ENCODE results near the gene CKS1B.
"Not testable (repeated sequence)": the region's sequence is repeated elsewhere in the genome, so short reads cannot be mapped to it uniquely, and the experiment has no call there.

CKS1B gene

GRCh38 chr1:154966111-154966510 lies 8.4 kb upstream of the CKS1B start:
- DNase-seq, result no peak

- no peak for DNase-seq
These were observed 7.0 kb upstream of the CKS1B start for GRCh38 chr1:154967331-154967950.

GRCh38 chr1:154968731-154969130 lies 5.8 kb upstream of the CKS1B start:
- DNase-seq, result no peak

GRCh38 chr1:154969246-154969645 lies 5.2 kb upstream of the CKS1B start:
- no peak for DNase-seq

GRCh38 chr1:154969860-154970452 lies 4.5 kb upstream of the CKS1B start:
- DNase-seq, result no peak

- no peak for DNase-seq
These were observed 3.7 kb upstream of the CKS1B start, which contains the start of gene SHC1 for GRCh38 chr1:154970631-154971340. Gene SHC1, minus strand, starts transcription at chr1:154970747. Its CDS starts 221 bp downstream, at chr1:154970526.

GRCh38 chr1:154971341-154971998 lies 3.0 kb upstream of the CKS1B start:
- no peak for DNase-seq

GRCh38 chr1:154972213-154972516 lies 2.3 kb upstream of the CKS1B start:
- no peak for DNase-seq

GRCh38 chr1:154972517-154973343 lies 1.8 kb upstream of the CKS1B start:
- no peak for DNase-seq

GRCh38 chr1:154973344-154974101 lies 958 bp upstream of the CKS1B start:
- DNase-seq, result no peak

GRCh38 chr1:154974808-154975408 lies 427 bp downstream of the CKS1B start:
- DNase-seq, result no peak

- no peak for DNase-seq
These were observed 1.1 kb downstream of the CKS1B start for GRCh38 chr1:154975409-154976059.

- not testable (repeated sequence) for DNase-seq
These were observed 3.3 kb downstream of the CKS1B start for GRCh38 chr1:154977762-154978161.

- no peak for DNase-seq
These were observed 3.9 kb downstream of the CKS1B start for GRCh38 chr1:154978360-154978759.

GRCh38 chr1:154982341-154982740 lies 7.9 kb downstream of the CKS1B start:
- no peak for DNase-seq

- DNase-seq, result no peak
These were observed 8.6 kb downstream of the CKS1B start, which contains the start of gene FLAD1 for GRCh38 chr1:154982897-154983648. Gene FLAD1, plus strand, starts transcription at chr1:154983344. Its CDS starts 351 bp downstream, at chr1:154983695.

GRCh38 chr1:154983776-154984466 lies 9.4 kb downstream of the CKS1B start:
- DNase-seq, result no peak

- DNase-seq, result not testable (repeated sequence)
These were observed 12.3 kb downstream of the CKS1B start for GRCh38 chr1:154986736-154987135.

GRCh38 chr1:154987326-154987725 lies 12.8 kb downstream of the CKS1B start:
- no peak for DNase-seq

All from cortex of kidney (tissue), 1 donor.